OCI-LY1 (cell line): ENCODE data around the gene HERC5.

Experiments used
- EZH2 ChIP-seq: fragments of 200-600 bp; sonication (generic), shearing (Covaris generic); IDR thresholded peaks from 2 replicates; pipeline ENCODE4 v1.8.0; 2017; ENCODE audit warnings: borderline replicate concordance, mixed run types, mild to moderate bottlenecking, antibody characterized with exemption, low read length, moderate library complexity, mixed read lengths
- TF ChIP-seq, protein P1 (sequence below): fragments of 200-600 bp; sonication (generic), shearing (Covaris generic); IDR thresholded peaks from 2 replicates; pipeline ENCODE4 v1.5.1; 2017; ENCODE audit warnings: mild to moderate bottlenecking, antibody characterized with exemption, low read length, moderate library complexity, mixed read lengths

DNA sequence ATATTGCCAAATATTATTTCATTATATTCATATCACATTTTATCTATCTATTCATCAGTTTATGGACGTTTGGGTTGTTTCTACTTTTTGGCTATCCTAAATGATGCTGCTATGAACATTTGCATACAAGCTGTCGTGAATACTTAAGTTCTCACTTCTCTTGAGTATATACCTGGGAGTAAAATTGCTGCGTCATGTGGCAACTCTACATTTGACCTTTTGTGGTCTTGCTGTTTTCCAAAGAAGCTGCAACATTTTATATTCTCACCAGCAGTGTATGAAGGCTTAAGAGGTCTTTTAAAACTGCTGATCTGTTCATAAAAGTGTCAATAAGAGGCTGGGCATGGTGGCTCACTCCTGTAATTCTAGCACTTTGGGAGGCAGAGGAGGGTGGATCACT is 60.9 kb downstream of the HERC5 start:
- TF ChIP-seq, protein P1, sequence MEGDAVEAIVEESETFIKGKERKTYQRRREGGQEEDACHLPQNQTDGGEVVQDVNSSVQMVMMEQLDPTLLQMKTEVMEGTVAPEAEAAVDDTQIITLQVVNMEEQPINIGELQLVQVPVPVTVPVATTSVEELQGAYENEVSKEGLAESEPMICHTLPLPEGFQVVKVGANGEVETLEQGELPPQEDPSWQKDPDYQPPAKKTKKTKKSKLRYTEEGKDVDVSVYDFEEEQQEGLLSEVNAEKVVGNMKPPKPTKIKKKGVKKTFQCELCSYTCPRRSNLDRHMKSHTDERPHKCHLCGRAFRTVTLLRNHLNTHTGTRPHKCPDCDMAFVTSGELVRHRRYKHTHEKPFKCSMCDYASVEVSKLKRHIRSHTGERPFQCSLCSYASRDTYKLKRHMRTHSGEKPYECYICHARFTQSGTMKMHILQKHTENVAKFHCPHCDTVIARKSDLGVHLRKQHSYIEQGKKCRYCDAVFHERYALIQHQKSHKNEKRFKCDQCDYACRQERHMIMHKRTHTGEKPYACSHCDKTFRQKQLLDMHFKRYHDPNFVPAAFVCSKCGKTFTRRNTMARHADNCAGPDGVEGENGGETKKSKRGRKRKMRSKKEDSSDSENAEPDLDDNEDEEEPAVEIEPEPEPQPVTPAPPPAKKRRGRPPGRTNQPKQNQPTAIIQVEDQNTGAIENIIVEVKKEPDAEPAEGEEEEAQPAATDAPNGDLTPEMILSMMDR: no peak
- TF ChIP-seq EZH2: no peak
